ENCODE data around the gene MCC. TPM values are rescaled to one million over a fixed set of nuclear protein-coding genes. Genes with fewer than 3 reads are reported as not detected.
A peak's percentile ranks its signal among the peaks of the same experiment; 100 is the strongest.

Gene MCC
- total and polyA plus RNA-seq, 9 donors: 29.8 to 262 (median 108) TPM

GRCh38 chr5:113263545-113263944, 224.7 kb downstream of the MCC start:
- Histone ChIP-seq H3K27me3 (no peaks in the 10 kb centered on the region), H3K4me3 (no peak overlapping the region), H3K4me1 (ENCODE audit: insufficient read depth) (peaks cover 18% of the 10 kb centered on the region), H3K9me3 (no peaks in the 10 kb centered on the region), H3K36me3 (no peaks in the 10 kb centered on the region), H3K27ac (no peak overlapping the region)
- WGBS, 3 donors: 21 to 40% (median 32%) methylated on average over 3 of the region's 3 CpGs
- TF ChIP-seq EP300 (IDR thresholded peaks at IDR 0.05) (no peak), CTCF (IDR thresholded peaks at IDR 0.05) (no peak), POLR2A (IDR thresholded peaks at IDR 0.05) (no peak)
- intact Hi-C loops (cut with DNase I): no loop called here
- DNase-seq: no peak

- H3K9me3 ChIP-seq: no peaks in the 10 kb centered on the region
- H3K27me3 ChIP-seq: no peaks in the 10 kb centered on the region
- H3K4me3 ChIP-seq: no peak overlapping the region
- peaks cover 18% of the 10 kb centered on the region for H3K4me1 ChIP-seq (ENCODE audit: insufficient read depth)
- 93 to 95% (median 95%) methylated on average over 3 of the region's 3 CpGs for WGBS, 3 donors
- intact Hi-C loops (cut with DNase I): no loop called here
- no peak for TF ChIP-seq POLR2A (IDR thresholded peaks at IDR 0.05)
- TF ChIP-seq CTCF (IDR thresholded peaks at IDR 0.05): no peak
- no peak for TF ChIP-seq EP300 (IDR thresholded peaks at IDR 0.05)
- no peak overlapping the region for H3K27ac ChIP-seq
- no peaks in the 10 kb centered on the region for H3K36me3 ChIP-seq
- no peak for DNase-seq
Measured at GRCh38 chr5:113262674-113263073, 225.6 kb downstream of the MCC start.

- H3K4me1 ChIP-seq (ENCODE audit: insufficient read depth): peaks cover 14% of the 10 kb centered on the region
- no peaks in the 10 kb centered on the region for H3K36me3 ChIP-seq
- H3K27me3 ChIP-seq: no peaks in the 10 kb centered on the region
- no peaks in the 10 kb centered on the region for H3K9me3 ChIP-seq
- DNase-seq: no peak
- no peak overlapping the region for H3K27ac ChIP-seq
- intact Hi-C loops (cut with DNase I): no loop called here
- no peak for TF ChIP-seq CTCF (IDR thresholded peaks at IDR 0.05)
- no peak for TF ChIP-seq POLR2A (IDR thresholded peaks at IDR 0.05)
- TF ChIP-seq EP300 (IDR thresholded peaks at IDR 0.05): no peak
- no peak overlapping the region for H3K4me3 ChIP-seq
Measured at GRCh38 chr5:113259034-113259433, 229.2 kb downstream of the MCC start.

GRCh38 chr5:113257545-113257944, 230.7 kb downstream of the MCC start:
- Histone ChIP-seq H3K36me3 (no peaks in the 10 kb centered on the region), H3K4me3 (no peak overlapping the region), H3K27me3 (no peaks in the 10 kb centered on the region), H3K27ac (peak overlapping the region in 1 of 2 donors; percentile 17), H3K4me1 (ENCODE audit: insufficient read depth) (peaks cover 17% of the 10 kb centered on the region), H3K9me3 (no peaks in the 10 kb centered on the region)
- WGBS, 3 donors: 88 to 96% (median 88%) methylated on average over 7 of the region's 7 CpGs
- DNase-seq: no peak
- intact Hi-C loops (cut with DNase I): no loop called here
- TF ChIP-seq POLR2A (IDR thresholded peaks at IDR 0.05) (no peak), EP300 (IDR thresholded peaks at IDR 0.05) (no peak), CTCF (IDR thresholded peaks at IDR 0.05) (no peak)

All from ovary (tissue), 9 donors.